BE2C (cell line): ENCODE results near the gene DPYD.

Experiments used
- DNase-seq: peaks from one replicate; pipeline ENCODE4 v3.0.0-alpha.2; 2020
- H3K27me3 ChIP-seq: fragments of 250-450 bp; sonication (Bioruptor Pico); 2 replicates; pipeline ENCODE4 v1.5.1; 2020; ENCODE audit warnings: mild to moderate bottlenecking
- H3K36me3 ChIP-seq: fragments of 250-450 bp; sonication (Bioruptor Pico); 2 replicates; pipeline ENCODE4 v1.5.1; 2020; ENCODE audit warnings: mild to moderate bottlenecking
- H3K4me1 ChIP-seq: fragments of 250-450 bp; sonication (Bioruptor Pico); 2 replicates; pipeline ENCODE4 v1.5.1; 2020
- H3K4me3 ChIP-seq: 2 replicates; pipeline ENCODE4 v1.5.1; 2011; ENCODE audit warnings: low read depth, low read length
- H3K9me3 ChIP-seq: fragments of 250-450 bp; sonication (Bioruptor Pico); 2 replicates; pipeline ENCODE4 v1.5.1; 2020
- TF ChIP-seq, protein P1 (sequence below): IDR thresholded peaks from 2 replicates; pipeline ENCODE4 v1.5.1; 2012; ENCODE audit warnings: mild to moderate bottlenecking, low read depth, low read length

DPYD gene

DNA sequence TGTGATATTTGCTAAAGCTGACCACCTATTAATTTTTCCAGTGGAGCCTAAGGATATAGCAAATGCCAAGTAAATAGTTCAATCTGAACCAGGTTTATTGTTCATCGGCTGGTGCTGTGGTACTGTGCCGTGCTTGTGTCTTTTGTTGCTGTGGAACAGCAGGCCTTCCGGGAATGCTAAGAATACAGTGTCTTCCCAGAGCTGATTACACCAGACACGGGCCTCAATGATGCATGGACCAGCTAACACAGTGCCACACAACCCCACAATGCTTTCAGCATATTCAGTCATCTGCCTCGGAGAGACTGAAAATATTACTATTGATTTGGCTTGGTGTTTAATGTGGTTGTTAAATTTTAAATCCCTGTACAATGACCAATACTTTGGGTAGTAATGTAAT lies 783.8 kb downstream of the DPYD start:
- Histone ChIP-seq H3K27me3 (no peaks in the 10 kb centered on the region), H3K36me3 (no peaks in the 10 kb centered on the region), H3K4me1 (peaks cover 7% of the 10 kb centered on the region), H3K4me3 (no peak overlapping the region), H3K9me3 (no peaks in the 10 kb centered on the region)
- DNase-seq = no peak
- TF ChIP-seq, protein P1, sequence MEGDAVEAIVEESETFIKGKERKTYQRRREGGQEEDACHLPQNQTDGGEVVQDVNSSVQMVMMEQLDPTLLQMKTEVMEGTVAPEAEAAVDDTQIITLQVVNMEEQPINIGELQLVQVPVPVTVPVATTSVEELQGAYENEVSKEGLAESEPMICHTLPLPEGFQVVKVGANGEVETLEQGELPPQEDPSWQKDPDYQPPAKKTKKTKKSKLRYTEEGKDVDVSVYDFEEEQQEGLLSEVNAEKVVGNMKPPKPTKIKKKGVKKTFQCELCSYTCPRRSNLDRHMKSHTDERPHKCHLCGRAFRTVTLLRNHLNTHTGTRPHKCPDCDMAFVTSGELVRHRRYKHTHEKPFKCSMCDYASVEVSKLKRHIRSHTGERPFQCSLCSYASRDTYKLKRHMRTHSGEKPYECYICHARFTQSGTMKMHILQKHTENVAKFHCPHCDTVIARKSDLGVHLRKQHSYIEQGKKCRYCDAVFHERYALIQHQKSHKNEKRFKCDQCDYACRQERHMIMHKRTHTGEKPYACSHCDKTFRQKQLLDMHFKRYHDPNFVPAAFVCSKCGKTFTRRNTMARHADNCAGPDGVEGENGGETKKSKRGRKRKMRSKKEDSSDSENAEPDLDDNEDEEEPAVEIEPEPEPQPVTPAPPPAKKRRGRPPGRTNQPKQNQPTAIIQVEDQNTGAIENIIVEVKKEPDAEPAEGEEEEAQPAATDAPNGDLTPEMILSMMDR = no peak

GRCh38 chr1:97135972-97136371 lies 784.9 kb downstream of the DPYD start:
- Histone ChIP-seq H3K27me3 (no peaks in the 10 kb centered on the region), H3K9me3 (no peaks in the 10 kb centered on the region), H3K4me1 (peaks cover 7% of the 10 kb centered on the region), H3K4me3 (no peak overlapping the region), H3K36me3 (no peaks in the 10 kb centered on the region)
- DNase-seq = no peak
- TF ChIP-seq, protein P1 = no peak

DNA sequence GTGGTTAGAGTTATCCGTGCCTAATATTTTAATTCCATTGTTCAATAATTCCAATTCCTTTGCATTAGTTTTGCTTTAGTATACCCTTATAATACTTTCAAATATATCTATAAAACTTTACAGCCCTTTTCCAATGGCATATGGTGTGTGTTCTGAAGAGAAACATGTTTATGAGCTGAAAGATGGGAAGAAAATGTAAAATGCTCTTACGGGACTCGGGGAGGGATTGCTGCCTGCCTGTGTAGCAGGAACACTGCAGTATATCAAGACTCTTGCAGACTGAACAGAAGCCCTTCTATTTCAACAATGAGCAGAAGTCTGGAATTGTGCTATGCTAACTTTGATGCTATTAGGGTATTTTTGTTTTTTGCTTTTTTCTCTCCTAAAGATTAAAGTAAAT lies 792.4 kb downstream of the DPYD start:
- no peaks in the 10 kb centered on the region for H3K27me3 ChIP-seq
- TF ChIP-seq, protein P1 = no peak
- no peaks in the 10 kb centered on the region for H3K36me3 ChIP-seq
- no peak overlapping the region for H3K4me3 ChIP-seq
- peaks cover 16% of the 10 kb centered on the region for H3K4me1 ChIP-seq
- no peaks in the 10 kb centered on the region for H3K9me3 ChIP-seq
- DNase-seq = no peak

DNA sequence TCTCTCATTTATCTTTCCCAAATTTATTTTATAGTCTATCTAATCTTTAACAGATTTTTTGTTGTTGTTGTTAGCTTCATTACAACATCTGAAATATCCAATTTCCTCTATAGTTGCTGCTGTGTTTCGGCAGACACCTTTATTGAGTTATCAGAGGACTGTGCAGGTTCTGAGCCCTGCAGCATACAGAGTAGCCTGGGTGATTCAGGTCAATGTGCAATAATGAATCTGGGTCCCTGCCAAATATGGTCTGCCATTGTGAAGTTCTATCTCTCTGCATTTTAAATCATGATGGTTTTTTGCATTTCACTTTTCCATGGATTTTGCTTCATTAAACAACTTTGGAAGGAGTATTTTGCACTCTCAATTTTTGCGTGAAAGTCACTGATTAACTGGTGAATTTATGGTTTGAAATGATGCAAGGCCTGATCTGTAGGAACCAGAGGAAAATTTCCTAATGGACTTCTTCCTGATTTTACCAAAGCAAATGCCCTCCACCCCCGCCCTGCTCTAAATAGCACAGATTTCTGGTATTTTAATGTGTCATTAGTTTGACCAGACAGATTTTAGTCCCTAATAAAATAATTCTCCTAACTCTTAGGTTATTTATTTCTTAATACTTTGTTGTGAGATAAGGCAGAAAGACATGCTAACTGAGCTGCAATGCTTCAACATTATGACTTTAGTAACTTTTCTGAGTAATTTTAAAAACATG lies 797.0 kb downstream of the DPYD start:
- TF ChIP-seq, protein P1 = no peak
- peak overlapping the region; percentile 10 for H3K4me3 ChIP-seq
- no peaks in the 10 kb centered on the region for H3K36me3 ChIP-seq
- no peaks in the 10 kb centered on the region for H3K27me3 ChIP-seq
- peak; percentile 80 for DNase-seq
- no peaks in the 10 kb centered on the region for H3K9me3 ChIP-seq
- peaks cover 34% of the 10 kb centered on the region for H3K4me1 ChIP-seq

DNA sequence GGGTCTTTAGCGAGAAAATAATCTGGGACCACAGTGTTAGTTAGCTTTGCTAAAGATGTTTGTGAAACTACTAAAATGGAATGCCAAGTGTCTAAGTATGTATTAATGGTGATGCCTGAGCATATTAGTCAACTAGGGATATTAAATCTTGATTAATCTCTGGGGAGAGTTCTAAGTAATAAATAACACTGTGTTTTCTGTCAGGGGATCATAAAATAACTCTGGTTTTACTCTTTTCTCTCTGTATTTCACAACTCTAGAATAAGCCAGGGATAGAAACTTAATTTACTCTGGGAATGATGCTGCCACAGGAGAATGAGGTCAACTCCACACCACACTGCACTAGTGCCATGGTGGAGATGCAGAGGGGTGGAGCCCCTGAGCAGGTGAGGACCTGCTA lies 800.0 kb downstream of the DPYD start:
- Histone ChIP-seq H3K36me3 (no peaks in the 10 kb centered on the region), H3K9me3 (no peaks in the 10 kb centered on the region), H3K4me3 (no peak overlapping the region), H3K4me1 (peaks cover 34% of the 10 kb centered on the region), H3K27me3 (no peaks in the 10 kb centered on the region)
- DNase-seq = no peak
- TF ChIP-seq, protein P1 = no peak

DNA sequence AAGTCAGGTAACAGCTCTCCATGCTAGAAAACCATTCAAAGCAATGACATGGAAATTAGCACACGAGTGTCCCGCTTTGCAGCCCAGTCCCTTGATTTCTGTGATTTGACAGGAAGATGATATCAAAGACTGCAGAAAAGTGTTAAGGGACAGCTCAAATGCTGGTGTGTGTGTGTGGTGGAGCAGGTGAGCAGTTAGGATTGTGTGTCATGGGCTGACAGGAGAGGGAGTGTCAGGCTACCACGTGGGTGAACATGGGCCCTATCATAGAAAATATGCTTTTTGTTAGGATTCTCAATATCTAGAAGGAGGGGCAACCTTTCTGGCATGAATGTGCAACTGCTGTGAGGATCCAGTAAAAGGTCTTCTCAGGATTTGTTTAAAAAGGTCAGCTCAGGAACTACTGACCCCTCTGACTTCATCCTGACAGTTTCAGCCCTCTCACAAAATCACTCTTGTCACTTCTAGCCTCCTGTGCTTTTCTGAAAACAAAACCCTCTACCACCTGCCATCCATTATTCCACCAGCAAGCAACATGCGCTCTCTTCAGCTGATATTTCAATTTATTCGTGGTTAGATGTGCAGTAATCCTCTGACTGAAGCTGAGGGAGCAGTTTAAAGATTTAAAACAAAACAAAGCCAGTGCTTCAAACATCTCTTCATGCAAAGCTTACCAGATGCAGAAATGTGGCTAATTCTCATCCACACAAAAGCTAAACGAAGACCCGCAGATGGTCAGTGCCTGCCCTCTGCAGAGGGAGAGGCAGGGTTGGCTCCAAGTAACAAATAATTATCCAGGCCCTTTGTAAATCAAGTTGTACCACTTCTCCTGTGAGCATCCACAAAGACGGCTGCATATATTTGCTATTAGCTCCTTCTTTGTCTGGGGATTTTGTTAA lies 801.3 kb downstream of the DPYD start:
- TF ChIP-seq, protein P1 = no peak
- no peaks in the 10 kb centered on the region for H3K9me3 ChIP-seq
- DNase-seq = no peak
- H3K27me3 ChIP-seq = no peaks in the 10 kb centered on the region
- no peaks in the 10 kb centered on the region for H3K36me3 ChIP-seq
- no peak overlapping the region for H3K4me3 ChIP-seq
- peaks cover 22% of the 10 kb centered on the region for H3K4me1 ChIP-seq
